Measurements from ENCODE around the gene VAMP8.
A peak's percentile ranks its signal among the peaks of the same experiment; 100 is the strongest.

VAMP8 gene

GRCh38 chr2:85623991-85624390, 46.6 kb downstream of the VAMP8 start:
- DNase-seq, result no peak

GRCh38 chr2:85628658-85629057, 51.3 kb downstream of the VAMP8 start:
- DNase-seq, result peak in 1 of 4 experiments; percentile 23

- DNase-seq, result no peak
Measured at GRCh38 chr2:85631316-85631715, 53.9 kb downstream of the VAMP8 start.

Data from suppressor macrophage (primary cell).